Liver (tissue), 3 donors: Measurements from ENCODE around the gene ZBTB7A.

ENCODE experiments used
- CTCF ChIP-seq: fragments of 150-350 bp; IDR thresholded peaks from 2 replicates; pipeline ENCODE4 v1.5.1; 2017; ENCODE audit warnings: improper control_type of control experiment, low read depth, low read length; ENCODE audit not compliant: missing input control
- EGR1 ChIP-seq, 2 donors: IDR thresholded peaks; 2 replicates each; pipeline ENCODE4 v1.6.1; 2016 to 2018; ENCODE audit warnings: antibody characterized with exemption in 2 of 2, low read depth in 2 of 2
- FOXA1 ChIP-seq: IDR thresholded peaks from 2 replicates; pipeline ENCODE4 v1.6.1; 2016; ENCODE audit warnings: antibody characterized with exemption
- HNF4G ChIP-seq: IDR thresholded peaks from 2 replicates; pipeline ENCODE4 v1.6.1; 2016; ENCODE audit warnings: antibody characterized with exemption
- RAD21 ChIP-seq, 2 donors: IDR thresholded peaks; 2 replicates each; pipeline ENCODE4 v1.6.1; 2016; ENCODE audit warnings: antibody characterized with exemption in 2 of 2, mild to moderate bottlenecking in 2 of 2
- TAF1 ChIP-seq: conservative IDR thresholded peaks from 2 replicates; pipeline ENCODE4 v1.6.1; 2016; ENCODE audit warnings: antibody characterized with exemption, mild to moderate bottlenecking
- ZBTB33 ChIP-seq: IDR thresholded peaks from 2 replicates; pipeline ENCODE4 v1.6.1; 2016; ENCODE audit warnings: antibody characterized with exemption
- TF ChIP-seq, protein P1 (sequence below): IDR thresholded peaks from 2 replicates; pipeline ENCODE4 v1.6.1; 2016; ENCODE audit warnings: antibody characterized with exemption
- TF ChIP-seq, protein P2 (sequence below): IDR thresholded peaks from 2 replicates; pipeline ENCODE4 v1.6.1; 2016; ENCODE audit warnings: antibody characterized with exemption, mild to moderate bottlenecking
- TF ChIP-seq, protein P3 (sequence below): IDR thresholded peaks from 2 replicates; pipeline ENCODE4 v1.6.1; 2016; ENCODE audit warnings: antibody characterized with exemption
- donor health status: healthy.
- donor health status: healthy.

GRCh38 chr19:4043401-4043800, 23.3 kb downstream of the ZBTB7A start:
- TF ChIP-seq CTCF, result no peak
- TF ChIP-seq, protein P1, sequence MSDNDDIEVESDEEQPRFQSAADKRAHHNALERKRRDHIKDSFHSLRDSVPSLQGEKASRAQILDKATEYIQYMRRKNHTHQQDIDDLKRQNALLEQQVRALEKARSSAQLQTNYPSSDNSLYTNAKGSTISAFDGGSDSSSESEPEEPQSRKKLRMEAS, result no peak
- TF ChIP-seq ZBTB33, result no peak
- TF ChIP-seq, protein P2, sequence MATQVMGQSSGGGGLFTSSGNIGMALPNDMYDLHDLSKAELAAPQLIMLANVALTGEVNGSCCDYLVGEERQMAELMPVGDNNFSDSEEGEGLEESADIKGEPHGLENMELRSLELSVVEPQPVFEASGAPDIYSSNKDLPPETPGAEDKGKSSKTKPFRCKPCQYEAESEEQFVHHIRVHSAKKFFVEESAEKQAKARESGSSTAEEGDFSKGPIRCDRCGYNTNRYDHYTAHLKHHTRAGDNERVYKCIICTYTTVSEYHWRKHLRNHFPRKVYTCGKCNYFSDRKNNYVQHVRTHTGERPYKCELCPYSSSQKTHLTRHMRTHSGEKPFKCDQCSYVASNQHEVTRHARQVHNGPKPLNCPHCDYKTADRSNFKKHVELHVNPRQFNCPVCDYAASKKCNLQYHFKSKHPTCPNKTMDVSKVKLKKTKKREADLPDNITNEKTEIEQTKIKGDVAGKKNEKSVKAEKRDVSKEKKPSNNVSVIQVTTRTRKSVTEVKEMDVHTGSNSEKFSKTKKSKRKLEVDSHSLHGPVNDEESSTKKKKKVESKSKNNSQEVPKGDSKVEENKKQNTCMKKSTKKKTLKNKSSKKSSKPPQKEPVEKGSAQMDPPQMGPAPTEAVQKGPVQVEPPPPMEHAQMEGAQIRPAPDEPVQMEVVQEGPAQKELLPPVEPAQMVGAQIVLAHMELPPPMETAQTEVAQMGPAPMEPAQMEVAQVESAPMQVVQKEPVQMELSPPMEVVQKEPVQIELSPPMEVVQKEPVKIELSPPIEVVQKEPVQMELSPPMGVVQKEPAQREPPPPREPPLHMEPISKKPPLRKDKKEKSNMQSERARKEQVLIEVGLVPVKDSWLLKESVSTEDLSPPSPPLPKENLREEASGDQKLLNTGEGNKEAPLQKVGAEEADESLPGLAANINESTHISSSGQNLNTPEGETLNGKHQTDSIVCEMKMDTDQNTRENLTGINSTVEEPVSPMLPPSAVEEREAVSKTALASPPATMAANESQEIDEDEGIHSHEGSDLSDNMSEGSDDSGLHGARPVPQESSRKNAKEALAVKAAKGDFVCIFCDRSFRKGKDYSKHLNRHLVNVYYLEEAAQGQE, result no peak
- no peak for TF ChIP-seq EGR1 (IDR thresholded peaks at IDR 0.05; ENCODE audit: low read depth in 2 of 2)
- no peak for TF ChIP-seq RAD21 (IDR thresholded peaks at IDR 0.05)
- TF ChIP-seq, protein P3, sequence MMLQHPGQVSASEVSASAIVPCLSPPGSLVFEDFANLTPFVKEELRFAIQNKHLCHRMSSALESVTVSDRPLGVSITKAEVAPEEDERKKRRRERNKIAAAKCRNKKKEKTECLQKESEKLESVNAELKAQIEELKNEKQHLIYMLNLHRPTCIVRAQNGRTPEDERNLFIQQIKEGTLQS, result no peak
- TF ChIP-seq TAF1, result no peak
- TF ChIP-seq HNF4G, result no peak
- TF ChIP-seq FOXA1, result no peak
